GM18867 (cell line): Measurements from ENCODE around the gene FRMD8.

Experiments
- ATAC-seq: cut with Tn5 transposase; IDR thresholded peaks from one replicate; pipeline ENCODE4 v1.9.1; 2021; ENCODE audit warnings: mild to moderate bottlenecking, moderate library complexity; ENCODE audit not compliant: unreplicated experiment

The FRMD8 gene

DNA sequence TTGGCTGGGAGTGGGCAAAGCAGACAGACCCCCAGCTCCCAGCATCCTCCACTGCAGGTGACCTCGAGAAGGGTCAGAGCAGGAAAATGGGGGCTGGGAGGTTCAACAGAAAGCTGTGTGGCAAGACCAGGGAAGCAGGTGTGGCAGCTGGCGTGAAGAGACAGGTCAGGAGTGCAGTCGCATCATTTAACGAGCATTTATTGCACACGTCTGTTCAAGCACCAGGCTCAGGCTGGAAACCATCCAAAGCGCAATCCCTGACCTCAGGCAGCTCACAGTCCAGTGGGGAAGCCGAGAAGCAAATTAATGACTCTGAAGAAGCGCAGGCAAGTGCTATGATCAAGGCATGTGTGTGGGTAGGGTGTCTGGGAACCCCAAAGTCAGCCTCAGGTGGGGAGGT, 11.4 kb upstream of the FRMD8 start:
- no peak for ATAC-seq

DNA sequence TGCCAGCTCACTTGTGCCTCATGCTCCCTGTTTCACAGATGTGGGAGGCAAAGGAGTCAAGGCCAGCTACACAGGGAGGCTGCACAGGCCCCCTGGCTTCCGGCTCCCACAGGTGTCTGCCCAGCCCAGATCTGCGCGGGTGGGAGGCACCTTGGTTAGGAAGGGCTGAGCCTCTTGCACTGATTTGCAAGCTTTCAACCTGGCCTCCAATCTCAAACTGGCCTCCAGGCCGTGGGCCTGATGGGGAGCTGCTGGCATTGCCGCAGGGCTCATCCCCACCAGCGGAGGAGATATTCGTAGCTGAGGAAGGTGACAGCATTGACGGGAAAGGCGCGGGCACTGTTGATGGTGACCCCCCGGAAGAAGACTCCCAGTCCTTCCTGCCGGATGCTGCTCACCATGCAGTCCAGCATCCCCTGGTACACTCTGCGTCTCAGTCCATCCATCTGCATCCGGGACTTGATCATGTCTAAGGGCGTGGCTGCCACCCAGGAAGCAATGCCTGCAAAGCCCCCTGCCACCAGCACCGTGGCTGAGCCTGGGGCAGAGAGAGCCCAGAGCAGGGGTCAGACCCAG, 10.2 kb upstream of the FRMD8 start:
- no peak for ATAC-seq

DNA sequence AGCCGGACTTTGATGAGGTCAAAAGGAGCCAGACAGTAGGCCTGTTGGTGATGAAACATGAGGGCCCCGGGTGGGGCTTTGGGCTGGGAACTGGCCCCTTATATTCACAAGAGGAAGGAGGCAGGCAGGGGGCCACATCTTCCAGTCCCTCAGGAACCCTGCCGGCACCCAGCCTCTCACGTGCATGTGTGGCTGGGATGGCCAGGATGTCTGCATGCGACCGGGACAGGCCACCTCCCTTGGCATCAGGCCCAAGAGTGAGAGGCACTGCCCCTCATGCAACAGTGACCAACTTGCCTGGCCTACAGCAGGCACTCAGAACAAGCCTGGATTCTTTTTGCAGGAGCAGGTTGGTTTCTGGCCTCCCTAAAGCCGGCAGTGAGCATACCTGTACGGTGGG, 9.4 kb upstream of the FRMD8 start:
- ATAC-seq: no peak

DNA sequence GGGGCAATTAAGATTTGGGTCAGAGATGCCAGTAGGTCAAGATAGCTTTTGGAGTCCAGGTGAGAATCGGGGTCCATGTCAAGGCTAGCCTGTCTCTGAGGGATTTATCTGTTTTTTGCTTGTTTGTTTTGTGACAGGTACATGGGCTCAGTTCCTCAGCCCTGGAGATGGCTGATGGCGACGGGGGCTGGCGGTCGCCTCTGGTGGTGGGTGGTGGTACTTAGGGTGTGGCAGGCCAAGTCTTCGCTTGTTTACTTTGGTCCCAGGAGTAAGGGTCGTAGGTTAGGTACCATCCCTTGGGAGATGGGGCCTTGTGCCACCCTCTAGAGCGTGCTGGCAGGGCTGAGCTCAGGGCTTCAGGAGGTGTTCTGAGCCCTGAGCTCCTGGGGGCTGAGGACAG, 8.7 kb upstream of the FRMD8 start:
- ATAC-seq: no peak

DNA sequence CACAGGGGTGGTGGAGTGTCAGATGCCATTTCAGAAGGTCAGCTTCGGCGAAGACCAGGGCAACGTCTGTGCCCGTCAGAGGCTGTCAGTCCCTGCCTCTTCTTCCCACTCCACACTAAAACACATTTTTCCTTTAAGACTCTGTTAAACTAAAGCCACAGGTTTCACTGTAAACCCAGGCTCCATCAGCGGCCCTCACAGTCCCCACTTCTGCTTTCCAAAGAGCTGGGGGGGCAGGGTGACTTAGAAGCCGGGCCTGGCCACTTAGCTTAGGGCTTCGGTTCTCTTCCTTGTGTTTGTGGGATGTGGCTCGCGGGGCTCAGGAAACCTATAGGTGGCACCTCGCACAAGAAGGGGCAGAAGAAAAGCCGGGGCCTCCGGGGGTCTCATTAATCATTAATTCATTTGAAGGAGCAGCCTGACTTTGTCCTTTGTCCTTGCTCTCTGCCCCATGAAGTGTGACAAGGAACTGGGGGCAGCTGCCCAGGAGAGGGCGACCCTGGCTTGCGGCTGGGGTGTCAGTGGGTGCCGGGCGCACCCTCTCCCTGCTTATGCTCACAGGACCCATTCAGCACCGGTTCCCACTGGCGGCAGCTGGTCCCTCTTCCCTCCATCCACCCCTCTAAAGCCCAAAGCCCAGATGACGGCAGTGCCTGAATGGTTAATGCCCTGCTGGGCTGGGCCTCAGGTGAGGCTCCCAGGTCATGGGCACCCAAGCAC, 8.1 kb upstream of the FRMD8 start:
- no peak for ATAC-seq

DNA sequence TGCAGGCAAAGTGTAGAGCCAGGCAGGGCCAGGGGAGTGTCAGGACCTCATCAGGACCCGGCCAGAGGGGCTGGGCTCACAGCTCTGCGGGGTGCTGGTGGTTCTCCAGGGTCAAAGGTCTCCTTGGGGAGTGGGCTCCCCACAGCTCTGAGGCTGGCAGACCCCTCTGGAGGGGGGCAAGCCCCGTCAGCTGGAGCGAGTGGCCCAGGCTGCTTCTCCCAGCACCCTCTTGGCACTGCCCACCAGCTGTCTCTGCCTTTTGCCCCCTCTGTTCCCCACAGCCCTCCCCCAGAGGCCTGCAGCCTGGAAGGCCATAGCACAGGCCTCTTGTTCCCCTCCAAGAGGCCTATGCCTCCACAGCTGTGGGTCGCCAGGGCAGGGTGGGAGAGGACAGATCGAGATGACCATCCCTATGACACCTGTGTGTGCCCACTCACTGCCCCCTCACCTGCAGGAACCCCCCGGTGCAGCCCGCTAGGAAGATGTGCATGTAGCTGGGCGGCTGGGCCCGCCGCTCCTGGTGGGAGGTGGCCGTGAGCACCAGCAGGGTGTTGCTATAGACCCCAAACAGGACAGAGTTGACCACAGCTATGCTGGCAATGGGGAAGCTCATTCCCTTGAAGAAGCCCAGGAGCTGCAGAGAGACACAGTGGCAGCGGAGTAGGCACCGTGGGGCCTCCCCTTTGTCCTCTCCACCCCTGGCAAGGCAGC, 7.4 kb upstream of the FRMD8 start:
- ATAC-seq: no peak

DNA sequence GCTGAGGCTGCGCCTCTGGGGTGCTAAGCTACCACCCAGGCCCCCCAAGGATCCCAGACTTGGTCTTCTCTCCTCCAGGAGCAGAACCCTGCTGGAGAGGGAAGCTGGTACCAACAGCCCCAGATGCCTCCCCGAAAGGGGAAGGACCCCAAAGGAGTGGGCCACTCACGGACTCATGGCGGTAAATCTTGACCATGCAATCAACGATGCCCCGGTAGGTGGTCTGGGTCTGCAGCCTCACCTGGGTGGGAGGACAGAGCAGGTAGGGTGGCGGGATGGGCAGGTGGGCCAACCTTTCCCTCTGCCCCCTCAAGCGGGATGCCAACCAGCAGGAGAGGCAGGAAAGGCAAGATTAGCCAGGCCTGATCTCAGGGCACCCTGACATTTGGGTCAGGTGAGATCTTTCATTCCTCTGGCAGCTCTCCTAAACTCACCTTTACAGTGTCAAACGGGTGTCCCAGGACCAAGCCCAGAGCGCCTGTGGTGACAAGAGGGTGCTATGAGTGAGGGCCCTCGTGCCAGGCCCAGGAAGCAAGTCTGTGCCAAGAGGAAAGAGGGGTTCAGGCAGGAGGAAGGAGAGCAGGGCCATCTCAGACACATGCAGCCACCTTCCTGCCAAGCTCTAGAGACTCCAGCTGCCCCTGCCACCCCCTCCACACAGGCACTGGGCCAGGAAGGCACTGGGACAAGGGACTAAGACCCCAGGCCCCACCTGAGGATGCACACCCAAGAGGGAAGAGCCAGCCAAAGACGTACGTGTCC, 6.6 kb upstream of the FRMD8 start:
- ATAC-seq: no peak

DNA sequence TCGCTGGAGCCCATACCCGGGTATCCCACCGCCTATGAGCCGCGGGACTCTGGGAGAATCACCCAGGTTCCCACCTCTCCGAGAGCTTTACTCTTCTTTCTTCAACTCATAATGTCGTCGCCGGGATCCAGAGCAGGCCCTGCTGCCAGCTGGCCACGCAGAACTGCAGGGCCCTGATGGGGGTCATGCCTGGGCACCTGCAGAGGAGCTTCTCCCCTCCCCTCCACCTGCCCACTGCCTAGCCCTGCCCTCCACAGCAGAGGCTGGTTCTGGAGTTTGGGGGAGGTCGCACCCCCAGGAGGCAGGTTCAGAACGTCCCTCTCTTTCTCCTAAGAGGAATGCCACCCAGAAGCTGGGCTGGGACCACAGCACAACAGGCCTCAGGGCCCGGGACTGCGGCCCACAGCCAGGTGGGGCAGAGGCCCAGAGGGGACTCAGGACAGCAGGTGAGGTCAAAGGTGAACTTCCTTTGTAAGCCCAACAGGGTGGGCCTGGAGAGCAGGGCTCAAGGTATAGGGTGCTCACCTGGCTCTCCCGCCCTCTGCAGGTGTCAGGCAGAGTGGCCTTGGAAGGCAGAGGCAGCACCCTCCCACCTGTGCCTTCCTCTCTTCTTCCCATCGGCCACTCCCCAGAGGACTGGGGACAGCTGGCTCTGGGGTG, 5.8 kb upstream of the FRMD8 start:
- ATAC-seq: no peak

DNA sequence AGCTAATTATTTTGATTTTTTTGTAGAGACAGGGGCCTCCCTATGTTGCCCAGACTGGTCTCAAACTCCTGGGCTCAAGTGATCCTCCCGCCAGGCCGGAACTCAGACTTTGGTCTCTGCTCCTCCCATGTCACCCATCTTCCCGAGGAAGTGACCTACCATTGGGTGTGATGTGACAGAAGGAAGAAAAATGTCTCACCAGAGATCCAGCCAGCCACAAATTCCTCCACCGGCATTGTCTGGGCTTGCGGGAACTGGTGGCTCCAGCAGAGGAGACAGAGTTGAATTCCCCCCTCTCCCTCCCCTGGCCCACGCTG, 4.8 kb upstream of the FRMD8 start:
- ATAC-seq: peak; percentile 5

DNA sequence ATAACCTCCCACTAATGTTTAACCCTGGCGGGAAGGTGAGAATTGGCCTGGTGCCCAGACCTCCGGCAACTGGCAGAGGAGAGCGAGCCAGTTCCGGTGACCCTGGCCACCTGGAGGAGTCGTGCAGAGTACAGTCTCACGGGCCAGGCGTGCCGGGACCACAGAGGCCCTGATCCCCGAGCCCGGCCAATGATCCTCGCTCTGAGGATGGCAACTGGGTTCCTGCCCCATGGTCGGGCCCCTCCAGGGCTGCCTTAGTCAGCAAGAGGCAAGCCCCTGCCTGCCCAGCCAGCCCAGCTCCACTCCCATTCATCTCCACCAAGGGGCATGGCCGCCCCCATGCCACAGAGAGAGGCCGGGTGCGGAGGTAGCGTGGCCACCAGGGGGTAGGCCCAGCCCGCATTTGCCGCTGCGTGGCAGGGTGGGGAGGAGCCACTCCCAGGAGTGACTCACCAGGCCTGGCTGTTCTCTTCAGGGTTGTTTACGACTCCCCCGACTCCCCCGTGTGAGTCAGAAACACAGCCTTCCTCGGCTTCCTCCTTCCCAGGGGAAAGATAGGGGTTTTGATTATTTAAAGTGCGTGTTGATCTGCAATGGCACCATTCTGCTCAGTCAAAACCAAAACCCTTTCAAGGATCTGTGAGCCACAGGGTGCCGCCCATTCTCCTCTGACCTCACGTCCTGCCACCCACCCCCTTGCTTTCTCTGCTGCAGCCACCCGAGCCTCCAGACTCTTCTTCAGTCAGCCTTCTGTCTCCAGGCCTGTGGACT, 4.2 kb upstream of the FRMD8 start, which contains the start of gene SLC25A45:
SLC25A45 (minus strand) TSS at position 614 of the 771 bp plus-strand sequence. CDS start 695 bp downstream, outside the sequence.
- peak; percentile 65 for ATAC-seq

DNA sequence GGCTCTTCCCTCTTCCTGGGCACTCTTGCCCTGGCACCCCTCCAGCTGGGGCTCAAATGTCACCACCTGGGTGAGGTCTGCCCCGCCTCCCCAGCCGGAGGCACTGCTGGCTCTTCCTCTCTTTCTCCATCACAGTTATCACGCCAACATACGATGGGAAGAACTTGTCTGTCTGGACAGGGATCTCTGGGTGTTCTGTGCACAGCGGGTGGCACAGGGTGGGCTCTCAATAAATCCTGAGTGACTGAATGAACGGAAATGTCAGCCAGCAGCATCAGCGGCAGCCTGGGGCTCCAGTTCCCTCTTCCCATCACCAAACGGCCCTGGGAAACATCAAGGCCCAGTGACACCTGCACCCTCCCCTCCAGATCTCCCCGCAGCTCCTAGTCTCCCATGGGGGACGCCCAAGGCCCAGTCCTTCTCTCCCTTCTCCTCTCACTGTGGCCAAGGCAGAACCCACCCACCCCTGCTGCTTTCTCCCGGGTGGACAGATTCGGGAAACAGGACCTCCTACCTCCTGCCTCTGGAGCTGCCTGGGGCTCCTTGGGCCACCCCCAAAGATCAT, 3.6 kb upstream of the FRMD8 start:
- no peak for ATAC-seq

DNA sequence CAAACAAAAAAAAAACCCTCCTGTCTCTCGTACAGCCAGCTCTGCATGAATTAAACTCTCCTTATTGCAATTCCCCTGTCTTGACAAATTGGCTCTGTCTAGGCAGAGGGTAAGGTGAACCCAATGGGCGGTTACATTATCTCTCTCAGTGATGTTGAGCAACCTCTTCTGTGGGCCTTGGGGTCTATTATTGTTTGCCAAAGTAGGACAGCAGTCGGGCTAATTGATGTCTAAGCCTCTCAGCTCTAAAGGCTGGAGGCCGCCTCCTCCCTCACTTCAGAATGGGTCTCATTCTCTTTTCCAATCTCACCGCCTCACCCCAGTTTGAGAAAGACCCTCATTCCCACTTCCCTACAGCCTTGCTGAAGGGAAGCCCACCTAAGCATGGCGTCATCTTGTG, 2.7 kb upstream of the FRMD8 start:
- no peak for ATAC-seq

DNA sequence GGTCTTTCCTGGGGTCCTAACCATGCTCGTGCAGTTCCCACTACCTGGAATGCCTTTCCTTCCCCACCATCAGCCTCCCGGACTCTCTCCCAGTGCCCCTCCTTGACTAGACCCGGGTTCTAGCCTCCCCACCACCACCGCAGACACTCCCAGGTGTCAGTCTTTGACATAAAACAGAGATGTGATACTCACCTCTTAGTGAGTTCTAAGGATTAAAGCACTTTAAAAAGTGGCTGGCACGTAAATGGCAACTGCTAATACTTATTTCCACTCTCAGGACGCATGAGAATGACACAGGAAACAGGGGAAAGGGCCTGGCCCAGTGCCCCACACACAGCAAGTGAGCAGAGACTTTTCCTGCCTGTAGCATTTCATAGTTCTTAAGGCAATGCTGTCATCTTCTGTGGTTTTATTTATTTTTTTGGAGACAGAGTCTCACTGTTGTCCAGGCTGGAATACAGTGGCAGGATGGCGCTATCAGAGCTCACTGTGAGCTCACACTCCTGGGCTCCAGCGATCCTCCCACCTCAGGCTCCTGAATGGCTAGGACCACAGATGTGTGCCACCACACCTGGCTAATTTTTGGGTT, 2.0 kb upstream of the FRMD8 start:
- no peak for ATAC-seq

DNA sequence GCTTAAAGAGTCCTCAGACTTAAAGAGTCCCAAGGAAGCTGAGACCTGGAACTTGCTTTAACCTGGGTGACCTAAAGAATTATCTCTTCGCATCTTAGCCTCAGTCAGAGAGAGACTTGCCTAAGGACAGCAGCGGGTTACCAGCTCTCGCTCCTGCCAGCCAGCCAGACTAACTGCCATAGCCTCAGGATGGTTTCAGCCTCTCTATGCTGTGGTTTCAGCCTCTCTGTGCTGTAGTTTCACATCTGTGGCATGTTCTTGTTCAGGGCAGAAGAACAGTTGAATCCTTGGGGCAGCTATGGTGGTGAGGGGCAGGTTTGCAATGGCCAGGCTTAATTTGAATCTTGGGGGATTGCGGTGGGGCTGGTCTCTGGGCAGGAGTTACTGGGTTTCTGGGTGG, 2.3 kb downstream of the FRMD8 start:
- ATAC-seq: no peak

DNA sequence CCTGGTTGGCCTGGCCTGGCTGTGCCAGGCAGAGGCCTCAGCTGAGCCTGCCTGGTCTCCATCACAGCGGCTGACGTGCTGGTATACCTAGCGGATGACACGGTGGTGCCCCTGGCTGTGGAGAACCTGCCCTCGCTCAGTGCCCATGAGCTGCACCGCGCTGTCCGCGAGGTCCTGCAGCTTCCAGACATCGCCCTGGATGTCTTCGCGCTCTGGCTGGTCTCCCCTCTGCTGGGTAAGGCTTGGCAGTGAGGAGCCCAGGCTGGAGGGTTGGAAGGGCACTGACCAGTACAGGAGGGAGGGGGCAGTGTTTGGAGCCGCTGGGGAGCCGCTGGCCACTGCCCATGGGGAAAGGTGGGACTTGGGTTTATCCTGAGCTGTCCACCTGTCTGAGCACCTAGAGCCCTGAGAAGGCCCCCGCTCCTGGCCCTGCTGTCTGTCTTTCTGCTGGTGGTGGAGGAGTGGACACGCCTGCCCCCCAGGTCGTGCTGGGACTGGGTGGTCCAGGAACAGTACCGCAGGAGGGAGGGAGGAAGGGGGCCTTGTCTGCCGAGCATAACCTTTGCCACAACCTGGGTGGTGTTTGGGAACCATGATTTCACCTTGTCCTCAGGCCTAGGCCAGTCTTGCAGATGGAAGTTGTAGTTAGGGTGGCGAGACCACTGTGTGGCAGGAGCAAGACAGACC, 3.0 kb downstream of the FRMD8 start:
- no peak for ATAC-seq

DNA sequence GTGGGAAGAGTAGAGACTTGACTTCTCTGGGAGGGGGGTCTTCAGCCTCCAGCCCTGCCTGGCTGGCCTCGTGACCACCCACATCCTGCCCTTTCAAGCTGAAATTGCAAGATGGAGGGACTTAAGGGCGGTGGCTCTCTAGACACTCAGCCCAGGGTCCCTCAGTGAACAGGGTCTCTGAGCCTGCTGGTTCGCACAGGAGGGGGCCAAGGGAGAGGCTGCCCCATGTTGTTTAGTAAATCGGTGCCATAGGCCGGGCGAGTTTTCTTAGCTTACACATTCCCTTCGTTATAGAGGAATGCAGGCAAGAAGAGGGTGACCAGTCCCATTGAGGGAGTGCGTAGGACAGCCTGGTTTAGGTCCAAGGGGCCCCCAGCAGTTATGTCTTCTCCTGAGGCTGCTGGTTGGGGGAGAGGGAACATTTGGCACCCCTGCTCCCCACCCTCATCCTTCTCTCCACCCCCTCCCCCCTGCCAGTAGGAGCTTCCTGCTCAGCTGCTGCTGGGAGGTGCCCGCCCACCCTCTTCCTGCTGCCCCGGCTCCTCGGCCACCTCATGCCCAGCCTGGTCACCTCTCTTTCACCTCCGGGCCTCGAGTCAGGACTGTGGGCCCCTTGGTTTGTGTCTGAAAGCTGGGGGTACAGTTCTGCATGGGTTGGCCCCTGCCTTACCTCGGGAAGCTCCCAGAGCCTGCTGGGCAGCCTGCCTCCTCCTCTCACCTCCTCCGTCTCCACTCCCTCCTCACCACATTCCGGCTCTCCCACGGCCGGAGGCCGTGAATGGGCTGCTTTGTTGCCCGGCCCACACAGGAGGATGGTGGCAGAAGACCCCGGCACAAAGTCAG, 3.9 kb downstream of the FRMD8 start:
- ATAC-seq: no peak

DNA sequence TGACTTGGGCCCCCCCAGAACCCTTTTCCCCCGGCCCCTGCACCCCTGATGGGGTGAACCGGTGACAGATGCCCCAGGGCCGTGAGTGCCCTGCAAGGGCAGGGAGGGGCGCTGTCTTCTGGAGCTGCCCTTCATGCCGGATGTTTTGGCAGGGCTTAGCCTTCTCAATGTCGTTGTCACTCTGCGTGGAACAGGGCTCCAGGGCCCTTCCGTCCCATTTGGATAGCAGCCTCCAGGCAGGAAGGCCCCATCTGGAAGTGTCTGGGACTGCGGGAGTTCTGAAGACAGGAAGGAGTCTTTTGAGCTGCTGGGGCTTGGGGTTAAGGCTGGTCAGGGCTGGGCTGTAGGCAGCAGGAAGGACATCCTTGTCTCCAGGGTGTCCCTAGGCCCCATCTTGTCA, 4.6 kb downstream of the FRMD8 start:
- ATAC-seq: no peak

DNA sequence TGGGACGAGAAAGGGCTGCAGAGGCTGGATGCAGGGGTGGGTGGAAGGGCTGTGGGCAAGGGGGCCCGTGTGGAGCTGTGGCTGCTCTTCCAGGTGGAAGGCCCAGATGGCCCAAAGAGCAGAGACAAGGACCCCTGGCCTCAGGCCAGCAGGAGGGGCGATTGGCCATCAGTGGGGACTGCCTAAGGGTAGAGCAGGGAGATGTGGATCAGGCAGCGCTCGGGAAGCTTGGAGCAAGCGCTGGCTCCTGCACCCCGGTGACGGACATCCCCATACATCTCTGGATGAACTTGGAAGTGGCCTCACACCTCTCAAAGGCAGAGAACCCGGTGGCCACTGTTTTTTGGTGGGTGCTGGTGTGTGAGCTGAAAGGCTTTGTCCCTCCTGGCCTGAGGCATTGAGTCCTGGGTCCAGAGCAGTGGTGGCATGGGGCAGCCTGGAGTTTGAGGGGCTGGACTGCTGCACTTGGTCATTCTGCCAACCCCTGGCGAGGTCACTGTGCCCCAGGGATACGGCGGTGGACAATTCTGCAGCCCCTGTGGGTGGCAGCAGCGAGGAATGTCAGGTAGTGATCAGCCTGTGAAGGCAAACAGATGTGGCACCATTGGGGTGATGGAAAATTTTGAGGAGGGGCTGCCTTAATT, 5.9 kb downstream of the FRMD8 start:
- ATAC-seq: no peak
